Right renal pelvis (tissue), 4 donors: Measurements from ENCODE around the gene SLC39A11. TPM values are rescaled to one million over a fixed set of nuclear protein-coding genes. Genes with fewer than 3 reads are reported as not detected.
"Not testable (repeated sequence)": the region's sequence is repeated elsewhere in the genome, so short reads cannot be mapped to it uniquely, and the experiment has no call there.

Experiments used
- DNase-seq, 4 donors: peaks; one replicate each; pipeline ENCODE4 v3.0.0-alpha.2; 2013; ENCODE audit warnings: low read depth in 4 of 4, low spot score in 3 of 4, missing footprints in 1 of 4
- polyA plus RNA-seq, 4 donors: library from polyadenylated mRNA; unstranded; fragments of 120-200 nt; gene quantifications; one replicate each; pipeline ENCODE4 v1.2.1, GENCODE V29; 2013; ENCODE audit not compliant: insufficient read length in 4 of 4

The SLC39A11 gene
- polyA plus RNA-seq, 4 donors, result 27.6 to 29.1 (median 28.4) TPM

- no peak for DNase-seq
Observed at GRCh38 chr17:72954579-72954978, 137.9 kb downstream of the SLC39A11 start.

DNA sequence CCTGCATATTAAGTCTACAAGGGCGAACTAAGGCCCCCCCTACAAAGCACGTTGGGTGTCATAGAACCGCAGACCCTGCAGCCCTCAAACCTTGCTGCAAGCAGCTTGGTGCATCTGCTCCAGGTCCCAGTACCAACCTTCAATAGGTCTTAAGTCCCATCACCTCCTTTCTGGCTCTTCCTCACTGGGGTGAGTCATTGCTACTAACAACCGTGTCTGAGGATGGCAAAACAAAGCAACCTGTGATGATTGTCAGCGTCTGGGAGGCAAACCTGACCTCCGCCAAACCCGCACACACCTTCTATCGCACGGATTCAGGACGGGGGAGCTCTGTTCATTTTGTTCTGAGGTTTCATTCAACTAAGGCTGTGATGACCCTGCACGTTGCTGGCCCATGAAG is 138.9 kb downstream of the SLC39A11 start:
- DNase-seq, result no peak

DNA sequence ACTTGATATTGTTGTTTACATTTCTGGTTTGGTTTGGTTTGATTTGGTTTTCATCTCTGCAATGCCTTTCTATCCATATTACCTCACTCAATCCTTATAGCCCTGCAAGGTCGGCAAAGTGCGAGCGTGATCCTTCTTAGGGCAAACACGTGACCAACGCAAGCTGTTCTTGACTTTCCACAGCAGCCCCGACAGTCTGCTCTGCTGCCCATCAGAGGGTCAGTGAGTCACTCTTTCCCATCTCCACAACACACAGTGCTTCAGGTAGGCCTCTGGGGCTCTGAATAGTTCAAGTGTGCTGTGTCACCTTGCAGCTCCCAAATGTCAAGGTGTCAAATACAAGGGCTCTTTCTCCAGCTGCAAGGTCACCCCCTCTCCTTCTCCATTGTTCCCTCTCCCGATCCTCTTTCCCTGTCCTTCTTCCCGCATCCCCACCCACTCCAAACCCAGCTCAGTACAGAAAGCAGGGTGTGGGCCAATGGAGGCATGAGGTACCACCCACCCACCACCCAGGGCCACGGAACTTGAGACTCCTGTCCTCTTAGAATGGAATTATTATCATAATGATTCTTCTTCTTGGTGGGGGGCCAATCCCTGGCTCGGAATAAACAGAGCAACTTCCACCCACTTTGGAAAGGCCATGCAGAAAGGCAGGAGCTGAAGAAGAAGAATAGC is 139.7 kb downstream of the SLC39A11 start:
- DNase-seq, result no peak

DNA sequence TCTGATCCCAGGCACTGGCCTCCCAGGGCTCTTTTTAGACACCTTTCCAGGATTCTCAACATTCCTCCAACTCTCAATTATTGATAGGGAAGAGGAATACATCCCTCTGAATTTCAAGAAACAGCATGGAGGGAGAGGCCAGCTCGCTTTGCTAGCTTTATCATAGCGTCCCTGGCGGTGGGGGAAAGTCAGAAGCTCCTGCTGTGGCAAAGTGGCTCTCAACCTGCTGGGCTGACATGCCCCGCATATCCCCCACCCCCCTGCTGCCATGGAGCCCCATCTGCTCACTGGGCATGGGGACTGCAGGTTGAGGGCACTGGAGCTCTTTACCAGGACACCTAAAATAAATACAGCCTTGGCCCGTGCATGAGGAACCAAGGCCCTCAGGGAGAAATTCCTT is 140.3 kb downstream of the SLC39A11 start:
- no peak for DNase-seq

DNA sequence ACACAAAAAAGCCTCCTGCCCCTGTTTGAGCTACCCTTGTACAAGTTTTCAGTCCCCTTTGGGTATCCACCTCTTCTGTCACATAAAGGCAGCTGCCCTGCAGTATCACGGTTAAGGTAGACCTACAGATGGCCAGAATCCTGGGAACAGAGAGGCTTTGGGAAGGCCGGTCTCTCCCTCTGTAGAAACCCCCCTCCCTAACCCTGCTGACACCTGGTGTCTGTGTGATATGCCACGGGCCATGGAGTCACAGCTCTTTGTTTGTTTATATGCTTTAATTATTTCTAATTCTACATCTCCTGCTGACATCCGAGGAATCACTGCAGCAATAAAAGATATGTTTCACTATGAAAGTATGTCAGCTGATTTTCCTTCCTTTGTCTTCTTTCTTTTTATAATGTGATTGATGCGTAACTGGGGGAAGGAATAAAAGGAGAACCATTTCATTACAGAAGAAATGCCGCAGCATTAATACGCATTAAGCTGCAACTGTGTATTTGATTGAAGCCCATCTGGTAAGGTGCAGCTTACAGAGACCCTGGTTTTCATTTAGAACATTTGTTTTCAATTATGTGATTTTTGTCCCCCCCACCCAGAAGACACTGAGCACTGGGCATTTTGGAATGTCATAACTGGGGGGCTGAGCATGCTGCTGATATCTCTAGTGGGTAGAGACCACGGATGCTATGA is 142.1 kb downstream of the SLC39A11 start:
- no peak for DNase-seq

DNA sequence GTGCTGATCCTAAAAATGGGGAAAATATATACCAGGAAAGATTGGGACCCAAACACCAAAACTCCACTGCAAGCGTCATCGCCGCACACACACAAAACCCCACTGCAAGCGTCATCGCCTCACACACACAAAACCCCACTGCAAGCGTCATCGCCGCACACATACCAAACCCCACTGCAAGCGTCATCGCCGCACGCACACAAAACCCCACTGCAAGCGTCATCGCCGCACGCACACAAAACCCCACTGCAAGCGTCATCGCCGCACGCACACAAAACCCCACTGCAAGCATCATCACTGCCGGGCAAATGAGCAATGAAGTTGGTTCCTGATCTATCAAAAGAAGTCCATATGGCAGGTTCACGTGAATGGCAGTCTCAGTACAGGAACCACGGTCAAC is 144.4 kb downstream of the SLC39A11 start:
- DNase-seq, result no peak

- DNase-seq, result no peak
Observed at GRCh38 chr17:72947475-72947874, 145.0 kb downstream of the SLC39A11 start.

DNA sequence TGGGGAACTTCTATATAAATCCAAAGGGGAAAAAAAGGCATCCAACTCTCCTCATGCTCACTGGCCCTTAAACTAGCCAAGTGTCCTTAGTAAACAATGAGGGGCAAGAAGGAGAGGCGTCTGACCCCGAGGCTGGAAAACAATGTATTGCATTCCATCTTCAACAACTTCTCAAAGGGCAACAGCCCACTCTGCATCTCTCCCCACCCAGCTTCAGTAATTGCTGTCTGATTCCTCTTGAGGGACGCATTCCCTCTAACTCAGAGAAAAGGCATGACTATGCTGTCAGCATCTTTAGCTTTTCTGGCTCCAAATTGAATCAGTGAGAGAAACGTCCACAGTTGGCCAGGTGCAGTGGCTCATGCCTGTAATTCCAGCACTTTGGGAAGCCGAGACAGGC is 145.8 kb downstream of the SLC39A11 start:
- DNase-seq, result no peak

DNA sequence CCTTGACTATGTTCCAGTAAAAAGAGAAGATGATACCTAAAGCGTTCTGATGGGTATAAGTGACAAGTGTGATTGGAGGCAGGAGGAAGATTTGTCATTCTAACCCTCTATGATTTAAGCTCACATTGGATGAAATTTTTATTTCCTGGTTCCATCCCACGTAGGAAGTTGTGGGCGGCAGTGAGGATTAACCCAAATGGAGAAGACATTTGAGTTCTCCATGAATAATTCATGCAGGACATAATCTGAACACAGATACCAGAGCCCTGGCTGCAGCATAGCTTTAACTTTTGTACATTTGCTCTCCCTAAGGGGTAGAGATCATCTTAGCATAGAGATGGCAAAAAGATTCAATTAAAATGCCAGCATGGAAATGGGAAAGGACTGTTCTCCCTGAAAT is 146.3 kb downstream of the SLC39A11 start:
- DNase-seq, result no peak

- DNase-seq, result no peak
Observed at GRCh38 chr17:72945473-72945872, 147.0 kb downstream of the SLC39A11 start.

DNA sequence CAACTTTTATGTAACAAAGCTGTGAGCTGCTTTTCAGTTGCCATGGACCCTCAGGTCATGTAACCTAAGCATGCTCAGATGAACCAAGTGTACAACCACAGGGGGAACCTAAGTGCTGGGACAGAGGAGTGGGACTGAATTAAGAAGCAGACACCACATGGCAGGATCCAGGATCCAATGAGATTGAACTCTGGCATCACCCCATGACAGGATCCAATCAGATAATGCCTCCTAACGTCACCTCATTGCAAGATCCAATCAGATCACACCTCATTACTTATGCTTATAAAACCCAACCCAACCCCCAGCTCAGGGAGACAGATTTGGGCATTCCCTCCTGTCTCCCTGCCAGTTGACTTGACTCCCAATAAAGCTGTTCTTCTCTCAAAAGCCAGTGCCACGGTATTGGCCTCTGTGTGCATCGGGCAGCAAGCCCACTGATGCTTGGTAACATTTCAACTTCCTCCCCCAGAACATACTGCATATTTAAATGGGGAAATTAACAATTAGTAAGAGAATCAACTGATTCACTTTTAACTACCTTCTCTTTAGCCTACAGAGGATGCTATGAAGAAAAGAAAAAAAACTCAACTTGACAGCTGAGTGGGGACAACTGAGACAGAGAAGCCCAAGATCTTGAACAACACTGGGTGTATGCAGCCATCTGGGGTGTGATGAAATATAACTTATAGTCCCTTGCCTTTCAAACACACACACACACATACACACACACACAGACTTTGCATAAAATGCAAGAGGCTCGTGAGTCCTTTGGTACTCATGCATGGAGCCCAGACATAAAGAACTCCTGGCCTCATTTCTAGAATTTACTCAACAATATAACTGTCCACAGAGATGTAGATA is 148.4 kb downstream of the SLC39A11 start:
- no peak for DNase-seq

DNA sequence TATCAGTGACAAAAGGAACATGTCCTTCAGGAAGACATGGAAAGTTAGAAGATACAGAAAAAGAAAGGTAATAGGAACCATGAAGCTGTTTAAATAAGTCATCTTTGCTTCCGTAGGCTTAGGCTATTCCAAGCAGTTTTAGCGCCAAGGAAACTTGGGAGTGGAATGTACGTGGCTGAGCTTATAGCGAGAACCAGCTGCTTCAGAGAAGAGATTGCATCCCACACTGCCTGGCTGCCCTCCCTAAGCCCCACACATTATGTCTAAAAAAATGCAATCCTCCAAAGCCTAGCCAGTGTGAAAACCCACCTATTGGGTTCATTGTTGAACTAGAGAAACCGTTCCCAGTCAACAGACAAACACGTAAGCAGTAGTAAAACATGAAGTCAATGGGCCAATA is 149.9 kb downstream of the SLC39A11 start:
- DNase-seq, result no peak

GRCh38 chr17:72940496-72940895 is 152.0 kb downstream of the SLC39A11 start:
- DNase-seq, result no peak

DNA sequence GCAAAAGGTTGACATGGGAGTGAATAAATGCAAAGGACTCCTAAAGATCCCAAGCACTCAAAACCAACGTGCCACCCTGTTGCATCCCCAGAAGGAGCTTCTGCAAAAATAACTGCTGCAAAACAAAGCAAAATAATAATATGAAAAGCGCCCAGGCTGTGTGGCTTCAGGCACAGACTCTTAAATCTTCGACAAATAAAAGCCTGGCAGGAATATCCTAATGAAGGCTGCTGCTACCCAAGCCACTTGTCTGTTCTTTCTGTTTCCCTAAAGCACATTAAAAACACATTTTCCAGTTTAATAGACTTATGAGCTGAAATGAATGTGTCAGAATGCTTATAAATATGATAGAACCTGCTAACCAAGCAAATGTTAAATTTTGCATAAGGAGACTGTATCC is 154.0 kb downstream of the SLC39A11 start:
- no peak for DNase-seq

- DNase-seq, result no peak
Observed at GRCh38 chr17:72937707-72938106, 154.8 kb downstream of the SLC39A11 start.

- DNase-seq, result not testable (repeated sequence)
Observed at GRCh38 chr17:72937254-72937653, 155.2 kb downstream of the SLC39A11 start.

- no peak for DNase-seq
Observed at GRCh38 chr17:72935984-72936383, 156.5 kb downstream of the SLC39A11 start.

GRCh38 chr17:72934927-72935326 is 157.6 kb downstream of the SLC39A11 start:
- DNase-seq, result no peak

GRCh38 chr17:72931635-72932034 is 160.9 kb downstream of the SLC39A11 start:
- no peak for DNase-seq

- no peak for DNase-seq
Observed at GRCh38 chr17:72931163-72931562, 161.3 kb downstream of the SLC39A11 start.

- no peak for DNase-seq
Observed at GRCh38 chr17:72930031-72930430, 162.5 kb downstream of the SLC39A11 start.
